GM21786 (cell line): ENCODE data around the gene TCOF1.
A peak's percentile ranks its signal among the peaks of the same experiment; 100 is the strongest.

Source experiments
- ATAC-seq: cut with Tn5 transposase; IDR thresholded peaks from one replicate; pipeline ENCODE4 v1.9.1; 2021; ENCODE audit not compliant: unreplicated experiment

TCOF1 gene

DNA sequence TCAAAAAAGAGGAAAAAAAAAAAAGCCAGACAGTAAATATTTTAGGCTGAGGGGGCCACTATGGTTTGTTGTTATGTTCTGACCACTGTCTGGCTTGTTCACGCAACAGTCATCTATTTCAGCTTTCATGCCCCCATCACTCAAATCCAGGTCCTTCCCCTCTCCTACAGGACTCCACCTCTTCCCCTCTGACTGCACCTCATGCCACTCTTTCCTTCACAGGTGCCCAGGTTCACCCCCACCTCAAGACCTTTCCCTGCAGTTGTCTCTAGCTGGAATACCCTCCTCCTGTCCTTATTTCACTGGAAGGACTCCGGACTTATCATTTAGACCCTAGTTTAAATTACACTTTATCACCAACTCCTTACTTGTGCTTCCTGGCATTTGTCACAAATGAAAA lies 88.6 kb downstream of the TCOF1 start:
- ATAC-seq: no peak

DNA sequence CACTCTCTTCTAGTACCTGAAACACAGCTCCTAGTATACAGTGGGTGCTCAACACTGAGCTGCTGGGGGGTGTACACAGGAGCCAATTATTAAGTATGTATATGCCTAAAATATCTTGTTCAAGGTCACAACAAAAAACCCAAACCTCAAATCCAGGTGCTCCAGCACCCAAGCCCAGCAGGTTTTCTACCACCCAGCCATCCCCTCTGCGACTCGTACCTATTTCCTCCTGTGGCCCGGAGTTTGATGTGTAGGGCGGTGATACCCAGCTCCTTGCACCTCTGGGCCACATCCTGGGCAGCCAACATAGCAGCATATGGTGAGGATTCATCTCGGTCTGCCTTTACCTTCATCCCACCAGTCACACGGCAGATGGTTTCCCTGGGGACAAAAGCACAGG lies 89.1 kb downstream of the TCOF1 start:
- ATAC-seq: no peak

DNA sequence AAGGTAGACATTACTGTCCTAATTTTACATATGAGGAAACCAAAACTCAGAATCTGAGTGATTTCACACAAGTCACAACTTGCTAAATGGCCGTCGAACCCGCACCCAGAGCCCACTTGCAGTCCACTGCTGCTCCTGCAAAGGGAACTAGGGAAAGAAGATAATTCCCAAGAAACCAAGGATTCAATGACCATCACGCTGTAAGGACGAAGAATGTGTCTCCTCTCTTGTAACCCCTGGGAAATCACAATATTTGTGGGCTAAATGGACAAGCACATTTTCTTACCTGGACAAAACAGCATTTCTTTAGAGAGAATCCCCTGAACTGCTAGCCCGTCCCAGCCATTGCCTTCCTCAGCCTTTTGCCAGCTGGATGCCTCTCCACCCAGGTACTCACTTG lies 89.7 kb downstream of the TCOF1 start:
- no peak for ATAC-seq

DNA sequence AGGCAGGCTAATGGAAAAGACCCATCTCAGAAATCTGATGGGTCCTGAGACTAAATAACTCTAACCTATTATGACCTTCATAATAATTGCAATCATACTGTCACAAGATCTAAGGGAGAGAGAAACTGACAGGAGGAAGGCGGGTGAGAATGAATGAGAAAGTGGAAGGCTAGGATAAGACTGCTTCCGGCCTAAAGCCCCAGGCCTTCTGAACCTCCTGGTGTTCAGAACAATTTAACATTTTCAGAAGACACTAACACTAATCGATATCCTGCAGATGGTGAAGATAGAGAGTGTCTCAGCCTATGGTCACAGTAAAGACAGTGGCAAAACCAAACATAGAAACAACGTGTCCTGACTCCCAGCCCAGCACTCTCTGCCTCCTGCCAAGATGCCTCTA lies 90.8 kb downstream of the TCOF1 start:
- no peak for ATAC-seq

DNA sequence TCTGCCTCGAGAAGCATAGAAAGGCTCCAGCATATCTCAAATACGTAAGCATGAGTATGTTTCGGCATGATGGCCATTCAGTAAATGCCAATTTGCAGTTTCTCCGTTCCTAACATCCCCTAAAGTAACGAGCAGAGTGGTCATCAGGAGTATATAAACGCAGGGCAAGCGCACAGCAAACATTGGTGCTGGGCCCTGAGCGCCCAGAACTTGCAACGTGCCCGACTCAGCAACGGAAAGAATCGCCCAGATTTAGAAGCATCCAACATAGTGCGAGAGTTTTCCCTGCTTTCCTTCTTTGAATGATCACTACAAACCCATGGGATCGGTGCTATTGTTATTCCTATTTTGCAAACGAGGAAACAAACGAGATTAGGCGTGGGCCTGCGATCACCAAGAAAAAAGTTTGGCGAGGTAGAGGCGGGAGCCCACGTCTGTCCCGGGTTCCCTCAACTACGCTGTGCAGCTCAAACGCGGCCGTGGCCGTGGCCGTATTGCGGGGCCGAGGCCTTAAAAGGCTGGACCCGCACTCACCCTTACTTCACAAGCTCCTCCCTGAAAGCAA lies 91.5 kb downstream of the TCOF1 start:
- peak; percentile 24 for ATAC-seq
